Astrocyte (in vitro differentiated cells and primary cell): ENCODE results near the gene PKD1L1.

Experiments used
- CTCF ChIP-seq: IDR thresholded peaks from 2 replicates; pipeline ENCODE4 v1.5.1; 2011; ENCODE audit warnings: low read depth, mild to moderate bottlenecking, inconsistent platforms, low read length, moderate library complexity; ENCODE audit not compliant: insufficient read depth
- EZH2 ChIP-seq: IDR thresholded peaks from 2 replicates; pipeline ENCODE4 v1.6.1; 2012; ENCODE audit warnings: mild to moderate bottlenecking, low read length, inconsistent platforms; ENCODE audit not compliant: insufficient read depth

GRCh38 chr7:47979832-47980181, 31.5 kb upstream of the PKD1L1 start:
- TF ChIP-seq CTCF (no peak), EZH2 (no peak)
